Activated B cell treated with CpG ODN at 0.5 μM for 24 hours (primary cell): ENCODE data around the gene CEP104. TPM values are rescaled to one million over a fixed set of nuclear protein-coding genes. Genes with fewer than 3 reads are reported as not detected.
"Not testable (repeated sequence)": the region's sequence is repeated elsewhere in the genome, so short reads cannot be mapped to it uniquely, and the experiment has no call there.

Source experiments
- ATAC-seq: fragments of 200-7000 bp; cut with Tn5 transposase; one replicate; pipeline ENCODE4 v1.10.0; 2021; ENCODE audit warnings: low read depth, mild to moderate bottlenecking, moderate library complexity
- CTCF ChIA-PET: fragments of 350-600 bp; sonication (Branson Sonifier 250); formaldehyde crosslinking; loops from one replicate; lab custom pipeline; 2021; ENCODE audit warnings: antibody characterized with exemption; lab: Charles Lee
- POLR2A ChIA-PET: fragments of 350-600 bp; sonication (Branson Sonifier 250); formaldehyde crosslinking; loops from one replicate; lab custom pipeline; 2021; ENCODE audit warnings: antibody characterized with exemption; lab: Charles Lee
- DNase-seq: peaks from one replicate; pipeline ENCODE4 v3.0.0; 2022
- H3K27ac Mint-ChIP-seq: one replicate; pipeline ENCODE4 v1.8.0; 2020; ENCODE audit warnings: mixed read lengths
- H3K27me3 Mint-ChIP-seq: one replicate; pipeline ENCODE4 v1.8.0; 2021; ENCODE audit warnings: mixed read lengths
- H3K36me3 Mint-ChIP-seq: one replicate; pipeline ENCODE4 v1.8.0; 2021; ENCODE audit warnings: low read depth, mixed read lengths
- H3K4me1 Mint-ChIP-seq: one replicate; pipeline ENCODE4 v1.8.0; 2021; ENCODE audit warnings: mixed read lengths
- H3K4me3 Mint-ChIP-seq: one replicate; pipeline ENCODE4 v1.8.0; 2020; ENCODE audit warnings: mild to moderate bottlenecking, mixed read lengths
- H3K9me3 Mint-ChIP-seq: one replicate; pipeline ENCODE4 v1.8.0; 2020; ENCODE audit warnings: mixed read lengths
- CTCF ChIP-seq: fragments of 200-600 bp; IDR thresholded peaks from one replicate; pipeline ENCODE4 v1.8.0; 2022; ENCODE audit warnings: antibody characterized with exemption, mild to moderate bottlenecking
- intact Hi-C: fragments of 100-400 bp; cut with micrococcal nuclease; formaldehyde crosslinking; loops from one replicate; pipeline ENCODE4 v1.15.1; 2024
- total RNA-seq: library from RNA; stranded (reverse); gene quantifications from 2 replicates; pipeline ENCODE4 v1.2.3, GENCODE V29; 2022

CEP104 gene
- total RNA-seq, 1 donor from 2014 or later: 45.1 TPM

- Mint-ChIP-seq H3K9me3 (no peaks in the 10 kb centered on the region), H3K27me3 (no peaks in the 10 kb centered on the region), H3K36me3 (peaks cover 55% of the 10 kb centered on the region), H3K4me3 (no peak overlapping the region), H3K4me1 (no peaks in the 10 kb centered on the region), H3K27ac (no peak overlapping the region)
- CTCF ChIA-PET: no interaction called here
- POLR2A ChIA-PET: no interaction called here
- intact Hi-C loops: no loop called here
- ATAC-seq: no peak
- no peak for TF ChIP-seq CTCF
- no peak for DNase-seq
Observed at GRCh38 chr1:3816331-3817137, 40.5 kb downstream of the CEP104 start.

GRCh38 chr1:3814771-3815561, 42.0 kb downstream of the CEP104 start:
- POLR2A ChIA-PET: no interaction called here
- no peak for TF ChIP-seq CTCF
- peaks cover 40% of the 10 kb centered on the region for H3K36me3 Mint-ChIP-seq
- no peak for ATAC-seq
- H3K27me3 Mint-ChIP-seq: peaks cover 3% of the 10 kb centered on the region
- no peak overlapping the region for H3K27ac Mint-ChIP-seq
- H3K4me3 Mint-ChIP-seq: no peak overlapping the region
- intact Hi-C loops: no loop called here
- DNase-seq: no peak
- H3K9me3 Mint-ChIP-seq: no peaks in the 10 kb centered on the region
- CTCF ChIA-PET: no interaction called here
- no peaks in the 10 kb centered on the region for H3K4me1 Mint-ChIP-seq

- no peak for DNase-seq
- peaks cover 32% of the 10 kb centered on the region for H3K36me3 Mint-ChIP-seq
- POLR2A ChIA-PET: interaction anchor here (0.7 kb wide), 1 partner anchor 1034 kb away, joined by 3 read pairs; no protein-coding TSS in a partner anchor
- CTCF ChIA-PET: no interaction called here
- TF ChIP-seq CTCF: no peak
- H3K27ac Mint-ChIP-seq: no peak overlapping the region
- peaks cover 3% of the 10 kb centered on the region for H3K27me3 Mint-ChIP-seq
- no peak for ATAC-seq
- H3K9me3 Mint-ChIP-seq: no peaks in the 10 kb centered on the region
- no peak overlapping the region for H3K4me3 Mint-ChIP-seq
- no peaks in the 10 kb centered on the region for H3K4me1 Mint-ChIP-seq
- intact Hi-C loops: no loop called here
Observed at GRCh38 chr1:3814065-3814464, 42.9 kb downstream of the CEP104 start.

GRCh38 chr1:3811595-3811911, 45.5 kb downstream of the CEP104 start:
- ChIA-PET CTCF (no interaction called here), POLR2A (no interaction called here)
- no peaks in the 10 kb centered on the region for H3K4me1 Mint-ChIP-seq
- intact Hi-C loops: no loop called here
- peaks cover 25% of the 10 kb centered on the region for H3K36me3 Mint-ChIP-seq
- no peaks in the 10 kb centered on the region for H3K9me3 Mint-ChIP-seq
- no peak overlapping the region for H3K4me3 Mint-ChIP-seq
- DNase-seq (no peak), ATAC-seq (no peak)
- H3K27me3 Mint-ChIP-seq: peaks cover 5% of the 10 kb centered on the region
- TF ChIP-seq CTCF: no peak
- no peak overlapping the region for H3K27ac Mint-ChIP-seq

- H3K4me3 Mint-ChIP-seq, intact Hi-C loops, H3K4me1 Mint-ChIP-seq, H3K27me3 Mint-ChIP-seq, H3K9me3 Mint-ChIP-seq, POLR2A ChIA-PET, DNase-seq, CTCF ChIA-PET, ATAC-seq, H3K27ac Mint-ChIP-seq: not testable (repeated sequence)
- peaks cover 16% of the 10 kb centered on the region for H3K36me3 Mint-ChIP-seq
Observed at GRCh38 chr1:3810149-3810761, 46.8 kb downstream of the CEP104 start.
